H1 (cell line): ENCODE data around the gene TUG1. TPM values are rescaled to one million over a fixed set of nuclear protein-coding genes. Genes with fewer than 3 reads are reported as not detected.

Experiments used
- CTCF ChIA-PET: fragments of 300-600 bp; sonication (Branson Sonifier 250); formaldehyde crosslinking; loops from one replicate; lab custom pipeline; 2021; ENCODE audit not compliant: partially characterized antibody; lab: Charles Lee
- POLR2A ChIA-PET: fragments of 300-600 bp; sonication (Branson Sonifier 250); formaldehyde crosslinking; loops from one replicate; lab custom pipeline; 2021; ENCODE audit warnings: inconsistent platforms; ENCODE audit not compliant: partially characterized antibody; lab: Charles Lee
- DNase-seq, 2 experiments: peaks; one replicate each; pipeline versions ENCODE4 v3.0.0 to v3.0.0-alpha.2; 2010 to 2022; ENCODE audit warnings: low spot score in 2 of 2, low read depth in 1 of 2, mixed read lengths in 1 of 2
- FAIRE-seq: peaks from 2 replicates; lab custom pipeline; 2011; peaks lifted over from hg19 to GRCh38; lab: Jason Lieb, UNC
- H2AFZ ChIP-seq: 2 replicates; pipeline ENCODE4 v1.8.1; 2012; ENCODE audit warnings: low read length, inconsistent platforms
- H2AK5ac ChIP-seq: 2 replicates; pipeline ENCODE4 v1.6.1; 2013; ENCODE audit warnings: low read depth, low read length
- H2BK120ac ChIP-seq: replicated peaks from 2 replicates; pipeline ENCODE3; 2013; ENCODE audit warnings: low read depth, low read length, inconsistent platforms
- H2BK12ac ChIP-seq: 2 replicates; pipeline ENCODE4 v1.6.1; 2013; ENCODE audit warnings: low read depth, low read length
- H2BK15ac ChIP-seq: 2 replicates; pipeline ENCODE4 v1.6.1; 2013; ENCODE audit warnings: low read length
- H2BK20ac ChIP-seq: 2 replicates; pipeline ENCODE4 v1.6.1; 2013; ENCODE audit warnings: low read length
- H2BK5ac ChIP-seq: 2 replicates; pipeline ENCODE4 v1.6.1; 2013; ENCODE audit warnings: low read depth, low read length
- H3K14ac ChIP-seq: 2 replicates; pipeline ENCODE4 v1.6.1; 2013; ENCODE audit warnings: inconsistent platforms; ENCODE audit not compliant: insufficient read length
- H3K18ac ChIP-seq: 2 replicates; pipeline ENCODE4 v1.6.1; 2013; ENCODE audit warnings: low read length; ENCODE audit errors: extremely low read depth
- H3K23ac ChIP-seq: 2 replicates; pipeline ENCODE4 v1.6.1; 2013; ENCODE audit warnings: inconsistent platforms; ENCODE audit not compliant: insufficient read length
- H3K23me2 ChIP-seq: 2 replicates; pipeline ENCODE4 v1.6.1; 2013; ENCODE audit warnings: low read depth, low read length
- H3K27ac ChIP-seq: 2 replicates; pipeline ENCODE4 v1.6.1; 2011; ENCODE audit warnings: low read depth, low read length, inconsistent platforms
- H3K27me3 ChIP-seq, 4 experiments: replicated peaks in 1 of 4; 1 replicate in 1 of 4; 2 replicates in 3 of 4; pipeline versions ENCODE4 v1.6.1 to v1.8.1; 2011 to 2013; ENCODE audit warnings: low read length in 3 of 4, mild to moderate bottlenecking in 3 of 4, inconsistent platforms in 2 of 4, mixed read lengths in 2 of 4, moderate library complexity in 1 of 4; ENCODE audit not compliant: control insufficient read depth in 3 of 4, insufficient read depth in 3 of 4; ENCODE audit errors: extremely low read depth in 1 of 4
- H3K36me3 ChIP-seq, 4 experiments: 2 replicates each; pipeline versions ENCODE4 v1.6.1 to v1.8.1; 2011 to 2013; ENCODE audit warnings: mild to moderate bottlenecking in 4 of 4, low read length in 3 of 4, moderate library complexity in 2 of 4, control low read depth in 1 of 4, inconsistent platforms in 1 of 4; ENCODE audit not compliant: insufficient read depth in 4 of 4, control insufficient read depth in 2 of 4
- H3K4ac ChIP-seq: replicated peaks from 2 replicates; pipeline ENCODE3; 2013; ENCODE audit warnings: low read length, low read depth, mixed read lengths, inconsistent platforms; ENCODE audit not compliant: insufficient read length
- H3K4me1 ChIP-seq, 4 experiments: replicated peaks in 1 of 4; 1 replicate in 1 of 4; 2 replicates in 3 of 4; pipeline versions ENCODE4 v1.6.1 to v1.8.1; 2011 to 2013; ENCODE audit warnings: low read length in 3 of 4, inconsistent platforms in 2 of 4, mixed read lengths in 1 of 4; ENCODE audit not compliant: insufficient read depth in 4 of 4, control insufficient read depth in 3 of 4
- H3K4me2 ChIP-seq, 2 experiments: 2 replicates each; pipeline versions ENCODE4 v1.6.1 to v1.8.1; 2011 to 2013; ENCODE audit warnings: low read depth in 2 of 2, low read length in 2 of 2, control low read depth in 1 of 2, inconsistent platforms in 1 of 2, mild to moderate bottlenecking in 1 of 2; ENCODE audit not compliant: insufficient read depth in 1 of 2
- H3K4me3 ChIP-seq, 4 experiments: fragments of 200-600, 300-600 bp in 1 of 4; sonication (generic), shearing (Covaris generic), sonication (Bioruptor Twin) in 1 of 4; 2 replicates each; pipeline versions ENCODE4 v1.5.1 to v1.8.1; 2011 to 2016; ENCODE audit warnings: low read length in 4 of 4, low read depth in 3 of 4, control low read depth in 2 of 4, inconsistent platforms in 2 of 4, mild to moderate bottlenecking in 2 of 4, mixed read lengths in 1 of 4, moderate library complexity in 1 of 4; ENCODE audit not compliant: insufficient read depth in 2 of 4; ENCODE audit errors: extremely low read depth in 1 of 4
- H3K56ac ChIP-seq: replicated peaks from 2 replicates; pipeline ENCODE3; 2013; ENCODE audit warnings: low read depth, mild to moderate bottlenecking, mixed read lengths, low read length, inconsistent platforms; ENCODE audit not compliant: insufficient read length
- H3K79me1 ChIP-seq: 2 replicates; pipeline ENCODE4 v1.6.1; 2013; ENCODE audit warnings: low read depth, low read length, control low read depth
- H3K79me2 ChIP-seq, 2 experiments: 2 replicates each; pipeline versions ENCODE4 v1.6.1 to v1.8.1; 2012 to 2013; ENCODE audit warnings: low read length in 2 of 2, mild to moderate bottlenecking in 2 of 2, inconsistent platforms in 1 of 2; ENCODE audit not compliant: insufficient read depth in 2 of 2, control insufficient read depth in 1 of 2
- H3K9ac ChIP-seq, 4 experiments: replicated peaks in 1 of 4; 1 replicate in 1 of 4; 2 replicates in 3 of 4; pipeline versions ENCODE4 v1.6.1 to v1.8.1; 2011 to 2013; ENCODE audit warnings: low read depth in 3 of 4, low read length in 3 of 4, control low read depth in 2 of 4, mild to moderate bottlenecking in 2 of 4, moderate library complexity in 2 of 4, inconsistent platforms in 1 of 4; ENCODE audit errors: extremely low read depth in 1 of 4
- H3K9me3 ChIP-seq, 2 experiments: 2 replicates each; pipeline versions ENCODE4 v1.6.1 to v1.8.1; 2012 to 2013; ENCODE audit warnings: mild to moderate bottlenecking in 2 of 2, moderate library complexity in 2 of 2, control low read depth in 1 of 2, inconsistent platforms in 1 of 2, low read depth in 1 of 2, low read length in 1 of 2, mixed read lengths in 1 of 2; ENCODE audit not compliant: insufficient read depth in 2 of 2
- H4K20me1 ChIP-seq, 2 experiments: replicated peaks in 1 of 2; 2 replicates each; pipeline versions ENCODE3 to v1.8.1; 2011 to 2013; ENCODE audit warnings: inconsistent platforms in 2 of 2, low read length in 2 of 2, mild to moderate bottlenecking in 1 of 2; ENCODE audit not compliant: insufficient read depth in 2 of 2, control insufficient read depth in 1 of 2
- H4K5ac ChIP-seq: 2 replicates; pipeline ENCODE4 v1.6.1; 2013; ENCODE audit warnings: low read length, low read depth, mixed read lengths, inconsistent platforms; ENCODE audit not compliant: insufficient read length
- H4K8ac ChIP-seq: 2 replicates; pipeline ENCODE4 v1.8.0; 2013; ENCODE audit warnings: mild to moderate bottlenecking, moderate library complexity, low read length, inconsistent platforms; ENCODE audit not compliant: insufficient read depth; ENCODE audit errors: extremely low read depth
- H4K91ac ChIP-seq: replicated peaks from 2 replicates; pipeline ENCODE3; 2013; ENCODE audit warnings: low read length, mixed read lengths, inconsistent platforms; ENCODE audit not compliant: insufficient read length
- CTCF ChIP-seq, 3 experiments: IDR thresholded peaks; 1 replicate in 2 of 3; 2 replicates in 1 of 3; pipeline versions ENCODE4 v1.5.1 to v1.6.1; 2011; ENCODE audit warnings: low read length in 3 of 3, mild to moderate bottlenecking in 3 of 3, inconsistent platforms in 2 of 3, low read depth in 1 of 3, moderate library complexity in 1 of 3; ENCODE audit not compliant: insufficient read depth in 1 of 3; ENCODE audit errors: control extremely low read depth in 1 of 3
- NRF1 ChIP-seq: IDR thresholded peaks from 2 replicates; pipeline ENCODE4 v1.6.1; 2011; ENCODE audit warnings: mild to moderate bottlenecking, low read depth, low read length, improper control_type of control experiment
- PHF8 ChIP-seq: fragments of 200-600 bp; sonication (generic); conservative IDR thresholded peaks from 2 replicates; pipeline ENCODE4 v1.7.1; 2012; ENCODE audit warnings: low read depth, mild to moderate bottlenecking, inconsistent platforms, low read length, moderate library complexity
- POLR2A ChIP-seq, 2 experiments: IDR thresholded peaks; 1 replicate in 1 of 2; 2 replicates in 1 of 2; pipeline ENCODE4 v1.6.1; 2011; ENCODE audit warnings: low read depth in 2 of 2, low read length in 2 of 2, mild to moderate bottlenecking in 2 of 2; ENCODE audit errors: control extremely low read depth in 1 of 2
- RBBP5 ChIP-seq: IDR thresholded peaks from 2 replicates; pipeline ENCODE4 v1.7.1; 2012; ENCODE audit warnings: low read depth, mild to moderate bottlenecking, inconsistent platforms, low read length, moderate library complexity, borderline replicate concordance
- SIN3A ChIP-seq, 2 experiments: IDR thresholded peaks in 1 of 2; conservative IDR thresholded peaks in 1 of 2; 2 replicates each; pipeline ENCODE4 v1.6.1; 2011 to 2012; ENCODE audit warnings: low read length in 2 of 2, improper control_type of control experiment in 1 of 2, low read depth in 1 of 2, mild to moderate bottlenecking in 1 of 2
- SIX5 ChIP-seq: IDR thresholded peaks from 2 replicates; pipeline ENCODE4 v1.6.1; 2011; ENCODE audit warnings: mild to moderate bottlenecking, low read depth, low read length
- TEAD4 ChIP-seq: IDR thresholded peaks from 2 replicates; pipeline ENCODE4 v1.6.1; 2012; ENCODE audit warnings: low read depth, low read length, inconsistent platforms, mixed read lengths
- ZNF274 ChIP-seq: IDR thresholded peaks from 2 replicates; pipeline ENCODE4 v1.7.0; 2012; ENCODE audit warnings: low read length, borderline replicate concordance; ENCODE audit errors: extremely low read depth
- WGBS, 2 experiments: shearing (Covaris generic) in 1 of 2; methylation state at CpG; one replicate each; pipeline versions ENCODE4 v1.1.6 to v1.1.7; 2013 to 2015; ENCODE audit warnings: low lambda C conversion rate in 2 of 2, mixed read lengths in 2 of 2, inconsistent platforms in 1 of 2, low coverage in 1 of 2, missing lambda C conversion rate in 1 of 2; ENCODE audit not compliant: insufficient replicate concordance in 2 of 2, insufficient coverage in 1 of 2, insufficient read length in 1 of 2; ENCODE audit errors: extremely low coverage in 1 of 2, missing lambda C conversion rate in 1 of 2; 5-methylcytosine and 5-hydroxymethylcytosine counted together
- polyA plus RNA-seq, 7 experiments: library from polyadenylated mRNA; depleted of rRNA in 3 of 7; stranded (reverse) in 5 of 7; unstranded in 2 of 7; fragments of >200 nt in 5 of 7; fragments of 200-250 nt in 2 of 7; gene quantifications; 1 replicate in 5 of 7; 2 replicates in 1 of 7; 4 replicates in 1 of 7; pipeline versions ENCODE4 v1.2.1 to v1.2.3, GENCODE V29; 2011 to 2013; ENCODE audit warnings: missing spikeins in 2 of 7, mixed read lengths in 2 of 7
- total RNA-seq: library from RNA; stranded (reverse); fragmentation: NEBNext Ultra II Directional; extraction: Animal tissue kit (Norgen Biotek cat#: 25700); gene quantifications from 2 replicates; pipeline ENCODE4 v1.2.1, GENCODE V29; 2021

Gene TUG1
- total and polyA plus RNA-seq, 2 of the 8 experiments (the other 6 are each of a cell fraction or from before 2014, with no cell fraction given) = 119 to 129 TPM

DNA sequence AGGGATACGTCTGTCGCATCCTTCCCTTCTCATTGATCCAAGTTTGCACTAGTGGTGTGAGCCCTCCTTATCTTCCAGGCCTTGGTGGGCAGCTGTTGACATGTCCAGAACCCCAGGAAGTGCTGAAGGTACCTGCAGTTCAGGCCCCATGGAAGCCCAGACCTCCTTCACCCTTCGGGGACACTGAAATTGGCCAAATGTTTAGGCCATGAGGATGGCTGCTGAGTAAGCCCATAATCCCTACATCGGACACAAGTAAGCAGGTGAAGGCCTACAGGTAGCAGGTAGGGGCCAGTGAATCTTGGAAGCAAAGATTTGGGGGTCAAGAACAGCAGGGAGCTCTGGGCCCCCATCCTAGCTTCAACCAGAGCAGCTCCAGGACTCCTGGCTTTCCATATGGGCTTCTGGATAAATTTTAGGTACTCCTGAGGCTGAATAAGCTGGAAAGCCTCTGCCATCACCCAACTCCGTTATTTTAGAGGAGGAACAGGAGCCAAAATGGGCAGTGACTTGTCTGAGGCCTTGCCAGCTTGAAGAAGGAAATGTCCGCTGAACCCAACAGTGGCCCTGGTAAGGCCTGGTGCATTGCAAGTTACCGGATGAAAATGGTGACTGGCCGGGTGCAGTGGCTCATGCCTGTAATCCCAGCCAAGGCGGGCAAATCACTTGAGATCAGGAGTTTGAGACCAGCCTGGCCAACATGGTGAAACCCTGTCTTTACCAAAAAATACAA lies 45.7 kb upstream of the TUG1 start:
- Histone ChIP-seq H2BK120ac (no peak overlapping the region), H3K79me1 (no peaks in the 10 kb centered on the region), H3K9me3 (no peaks in the 10 kb centered on the region), H3K14ac (no peak overlapping the region), H2BK15ac (no peak overlapping the region), H3K18ac (no peak overlapping the region), H3K4me1 (no peaks in the 10 kb centered on the region), H3K36me3 (peaks cover 21 to 43% (median 35%) of the 10 kb centered on the region in 4 experiments), H4K20me1 (peaks cover 0 to 2% of the 10 kb centered on the region in 2 experiments), H3K23me2 (no peaks in the 10 kb centered on the region), H3K23ac (no peak overlapping the region), H2BK12ac (no peak overlapping the region), H3K79me2 (no peaks in the 10 kb centered on the region), H4K91ac (no peak overlapping the region), H3K4ac (no peak overlapping the region), H3K56ac (no peak overlapping the region), H4K5ac (no peak overlapping the region), H2AK5ac (no peak overlapping the region), H3K27me3 (no peaks in the 10 kb centered on the region), H3K4me2 (no peak overlapping the region), H2BK20ac (no peak overlapping the region), H3K4me3 (no peak overlapping the region), H3K9ac (no peak overlapping the region), H3K27ac (no peak overlapping the region), H2AFZ (no peak overlapping the region), H4K8ac (no peak overlapping the region), H2BK5ac (no peak overlapping the region)
- DNase-seq = no peak
- ChIA-PET POLR2A (interaction anchor here (0.6 to 2.8 kb wide), 6 partner anchors 9 to 105 kb away, joined by 3 to 7 read pairs (median 4); partner anchors contain the start of gene MORC2), CTCF (interaction anchor here (0.8 to 6.2 kb wide), 9 partner anchors 8 to 158 kb away, joined by 3 to 58 read pairs (median 4); no protein-coding TSS in a partner anchor)
- FAIRE-seq = no peak
- 96% methylated on average over 9 of the region's 9 CpGs; no CpG with 5 or more reads in 1 of the 2 experiments for WGBS, 2 experiments
- TF ChIP-seq NRF1 (no peak), POLR2A (IDR thresholded peaks at IDR 0.05; ENCODE audit: control extremely low read depth in 1 of 2, low read depth in 2 of 2, low read length in 2 of 2) (no peak), RBBP5 (no peak), SIN3A (conservative IDR thresholded peaks at IDR 0.05 in 1 of 2, IDR thresholded peaks at IDR 0.05 in 1 of 2; ENCODE audit: low read depth in 1 of 2, low read length in 2 of 2) (no peak), CTCF (IDR thresholded peaks at IDR 0.05; ENCODE audit: control extremely low read depth in 1 of 3, insufficient read depth in 1 of 3, low read depth in 1 of 3, low read length in 3 of 3) (no peak), TEAD4 (no peak), ZNF274 (no peak), PHF8 (no peak), SIX5 (no peak)
